Measurements from ENCODE around the gene GAL.
A peak's percentile ranks its signal among the peaks of the same experiment; 100 is the strongest.

GAL gene

DNA sequence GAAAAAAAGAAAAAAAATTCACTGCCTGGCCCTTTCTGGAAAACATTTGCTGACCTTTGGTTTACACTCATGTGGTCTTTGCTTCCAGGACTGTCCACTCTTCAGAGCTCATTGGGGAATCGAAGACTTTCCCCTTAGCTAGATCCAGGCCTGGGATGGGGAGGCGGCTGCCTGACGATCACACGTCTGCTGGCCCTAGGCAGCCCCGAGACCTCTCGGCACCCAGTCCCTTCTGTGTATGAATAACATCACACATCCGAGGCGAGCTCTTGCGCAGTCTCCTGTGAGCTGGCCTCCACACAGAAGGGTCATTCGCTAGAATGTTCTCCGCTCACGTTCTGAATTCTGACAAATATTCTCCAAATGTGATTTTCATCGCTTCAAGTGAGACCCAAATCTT lies 25.7 kb upstream of the GAL start:
- DNase-seq (ENCODE audit: low spot score) = no peak

DNA sequence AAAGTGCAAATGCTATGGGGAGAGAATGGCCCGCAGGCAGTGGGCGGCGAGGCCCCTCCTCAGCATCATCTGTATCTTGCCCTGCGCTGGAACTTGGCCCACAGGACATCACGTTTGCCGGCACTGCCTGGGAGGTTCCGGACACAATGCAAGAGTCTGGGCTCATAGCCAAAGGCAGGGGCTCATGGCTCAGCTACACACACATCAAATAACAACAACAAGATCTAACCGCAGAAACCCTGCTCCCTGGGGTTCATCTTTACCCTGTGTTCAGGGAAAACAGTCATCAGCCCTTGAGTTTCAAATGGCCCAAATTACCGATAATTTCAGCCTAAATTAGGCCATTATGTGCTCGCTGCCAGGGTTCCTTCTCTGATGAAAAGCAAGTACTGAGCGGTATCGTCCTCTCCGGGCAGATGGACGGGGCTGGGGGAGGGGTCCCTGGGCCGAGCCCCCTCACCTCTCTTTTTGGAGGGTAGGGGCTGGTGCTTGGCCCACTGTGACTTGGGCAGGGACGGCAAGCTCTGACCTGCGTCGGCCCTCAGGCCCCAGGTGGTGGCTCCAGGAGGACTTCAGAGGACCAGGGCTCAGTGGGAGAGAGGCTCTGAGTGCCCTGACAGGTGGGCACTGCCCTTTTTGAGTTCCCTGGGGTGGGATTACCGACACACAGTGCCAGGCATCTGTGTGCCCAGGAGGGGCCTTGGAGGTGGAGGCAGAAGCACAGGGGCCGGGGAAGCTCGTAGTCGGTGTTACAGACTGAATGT lies 25.0 kb upstream of the GAL start:
- DNase-seq (ENCODE audit: low spot score) = no peak

DNA sequence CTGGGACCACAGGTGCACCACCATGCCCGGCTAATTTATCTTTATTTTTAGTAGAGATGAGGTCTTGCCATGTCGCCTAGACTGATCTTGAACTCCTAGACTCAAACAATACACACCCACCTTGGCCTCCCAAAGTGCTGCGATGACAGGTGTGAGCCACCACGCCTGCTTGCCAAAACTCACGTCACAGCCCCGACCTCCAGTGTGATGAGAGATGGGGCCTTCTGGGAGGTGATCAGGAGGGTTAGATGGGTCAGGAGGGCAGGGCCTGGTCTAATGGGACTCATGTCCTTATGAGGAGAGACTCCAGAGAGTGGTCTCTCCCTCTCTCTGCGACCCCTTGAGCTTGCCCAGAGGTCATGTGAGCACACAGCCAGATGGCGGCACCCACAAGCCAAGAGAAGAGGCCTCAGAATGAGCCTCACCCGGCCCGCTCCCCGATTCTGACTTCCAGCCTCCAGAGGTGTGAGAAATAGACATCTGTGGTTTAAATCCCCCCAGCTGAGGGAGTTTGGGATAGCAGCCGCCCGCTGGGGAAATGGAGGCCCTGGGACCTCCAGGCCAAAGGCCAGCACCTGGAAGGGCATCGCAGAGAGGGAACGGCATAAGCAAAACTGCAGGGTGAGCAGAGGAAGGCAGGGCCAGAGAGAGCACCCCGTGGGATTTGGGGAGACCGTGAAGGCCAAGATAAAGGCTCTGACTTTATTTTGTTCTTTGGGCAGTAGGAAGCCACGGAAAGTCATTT lies 24.1 kb upstream of the GAL start:
- no peak for DNase-seq (ENCODE audit: low spot score)

DNA sequence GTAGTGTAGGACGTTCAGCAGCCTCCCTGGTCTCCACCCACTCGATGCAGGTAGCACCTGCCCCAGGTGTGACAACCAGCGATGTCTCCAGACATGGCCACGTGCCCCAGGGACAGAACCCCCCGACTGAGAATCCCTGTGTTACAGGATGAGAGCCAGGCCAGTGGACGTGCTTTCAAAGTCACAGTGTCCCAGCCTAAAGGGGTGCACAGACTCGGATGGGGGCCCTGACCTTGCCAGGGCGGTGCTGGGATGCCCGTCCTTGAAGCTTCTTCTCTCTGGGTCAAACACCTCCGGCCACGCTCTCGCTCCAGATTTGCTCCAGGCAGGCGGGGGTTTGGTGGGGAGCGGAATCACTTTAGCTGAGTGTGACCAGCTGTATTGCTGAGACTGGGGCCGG lies 23.3 kb upstream of the GAL start:
- DNase-seq (ENCODE audit: low spot score) = no peak

DNA sequence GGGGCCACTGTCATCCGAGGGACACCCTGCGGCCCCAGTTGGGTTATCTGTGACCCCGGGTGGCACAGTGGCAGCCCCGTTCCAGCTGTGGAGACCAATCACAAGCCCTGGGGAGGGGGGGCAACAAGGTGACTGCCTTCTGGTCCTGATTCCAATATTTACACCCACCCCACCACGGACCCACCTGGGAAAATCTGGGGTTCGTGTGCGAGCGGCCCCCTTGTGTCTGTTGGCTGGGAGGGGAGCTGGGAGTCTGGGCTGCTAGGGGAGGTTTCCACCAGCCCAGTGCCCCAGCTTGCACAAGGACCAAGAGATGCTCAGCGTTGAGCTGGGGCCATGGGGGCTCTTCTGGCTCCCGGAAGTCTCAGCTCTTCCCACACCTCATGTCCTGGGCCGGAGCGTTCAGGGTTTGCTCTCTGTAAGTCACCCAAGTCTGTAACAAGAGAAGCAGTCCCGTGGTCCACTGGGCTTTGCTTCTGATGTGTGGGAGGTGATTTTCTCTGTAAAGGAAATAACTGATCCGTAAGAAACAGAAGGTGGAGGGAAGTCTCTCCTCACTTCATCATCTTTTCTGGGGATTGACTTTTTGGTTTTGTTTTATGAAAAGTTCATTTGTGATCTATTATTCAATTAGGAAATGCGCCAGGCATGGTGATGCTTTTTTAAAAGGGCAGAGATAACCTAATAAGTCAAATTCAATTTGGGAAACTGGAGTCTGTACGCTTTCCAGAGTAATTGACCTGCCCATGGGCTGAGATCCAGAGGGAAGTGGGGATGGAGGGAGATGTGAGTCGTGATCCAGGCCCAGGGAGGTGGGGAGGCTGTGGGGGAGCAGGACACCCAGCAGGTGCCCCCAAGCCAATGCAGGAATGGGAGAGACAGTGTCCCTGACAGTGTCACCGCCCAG lies 22.4 kb upstream of the GAL start:
- no peak for DNase-seq (ENCODE audit: low spot score)

DNA sequence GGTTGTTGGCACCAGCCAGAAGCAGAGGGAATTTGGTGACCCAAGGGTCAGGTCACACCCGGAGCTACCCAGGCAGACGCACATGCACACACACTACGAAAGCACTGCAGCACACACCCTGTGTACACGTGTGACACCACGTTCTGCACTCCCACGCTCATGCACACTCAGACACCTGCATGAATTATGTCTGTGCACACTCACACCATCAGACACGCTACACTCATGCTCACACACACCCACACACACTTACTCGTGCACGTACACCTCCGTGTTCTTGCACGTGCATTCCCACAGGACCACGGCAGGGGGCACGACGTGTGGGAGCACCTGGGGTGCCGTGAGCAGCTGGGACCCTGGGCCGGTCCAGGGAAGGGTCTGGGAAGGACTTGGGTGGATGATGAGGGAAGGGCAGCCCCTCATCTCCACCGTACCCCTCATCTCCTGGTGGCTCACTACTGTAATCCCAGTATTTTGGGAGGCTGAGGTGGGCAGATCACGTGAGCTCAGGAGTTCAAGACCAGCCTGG lies 20.8 kb upstream of the GAL start:
- no peak for DNase-seq (ENCODE audit: low spot score)

DNA sequence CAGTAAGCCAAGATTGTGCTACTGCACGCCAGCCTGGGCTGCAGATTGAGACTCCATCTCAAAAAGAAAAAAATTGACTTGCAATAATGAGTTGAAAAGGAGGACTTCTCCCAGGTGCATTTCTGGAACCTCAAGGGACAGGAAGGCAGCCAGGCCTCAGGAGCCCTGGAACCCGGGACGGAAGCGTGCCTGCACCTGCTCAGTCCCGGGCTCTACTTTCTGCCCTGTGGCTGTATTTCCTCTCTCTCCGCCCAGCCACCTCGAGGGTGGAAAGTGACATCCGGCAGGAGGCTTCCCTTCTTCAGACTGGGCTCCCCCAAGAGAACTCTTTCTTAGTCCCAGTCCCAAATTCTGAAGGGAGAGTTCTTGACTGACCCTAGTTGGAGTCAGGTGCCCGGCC lies 20.2 kb upstream of the GAL start:
- DNase-seq (ENCODE audit: low spot score) = no peak

DNA sequence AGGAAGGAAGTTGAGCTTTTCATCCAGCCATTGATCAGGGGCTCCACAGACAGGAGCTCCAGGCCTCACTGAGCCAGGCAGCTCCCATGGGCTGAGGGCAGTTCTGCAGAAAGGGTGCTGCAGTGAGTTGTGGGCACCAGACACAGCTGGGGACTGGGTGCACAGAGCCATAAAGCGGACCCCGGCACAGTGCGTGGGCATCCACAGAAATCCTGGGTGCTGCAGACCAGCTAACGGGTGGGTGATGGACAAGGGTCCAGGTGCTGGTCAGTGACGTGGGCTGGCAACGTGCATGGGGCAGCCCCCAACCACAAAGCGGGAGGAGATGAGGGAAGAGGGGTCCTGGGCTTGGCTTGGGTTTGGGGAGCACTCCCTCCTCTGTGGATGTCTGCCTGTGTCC lies 19.4 kb upstream of the GAL start:
- DNase-seq (ENCODE audit: low spot score) = no peak

DNA sequence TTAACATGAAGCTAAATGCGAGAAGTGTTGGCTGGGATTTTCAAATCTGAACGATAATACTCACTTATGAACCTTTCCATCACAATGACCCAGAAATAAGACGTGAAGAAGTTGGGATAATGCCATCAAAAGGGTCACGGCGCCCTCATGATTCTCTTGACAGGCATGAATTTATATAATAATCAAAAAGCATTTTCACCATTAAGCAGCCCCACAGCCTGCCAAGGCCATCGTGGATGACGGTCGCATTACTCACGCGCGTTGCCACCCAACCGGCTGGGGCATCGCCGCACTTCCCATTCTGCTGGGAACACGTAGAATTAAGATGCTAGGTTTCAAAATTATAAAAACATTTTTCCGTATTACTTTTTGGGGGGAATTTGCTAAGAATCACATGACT lies 18.9 kb upstream of the GAL start:
- DNase-seq (ENCODE audit: low spot score) = no peak

DNA sequence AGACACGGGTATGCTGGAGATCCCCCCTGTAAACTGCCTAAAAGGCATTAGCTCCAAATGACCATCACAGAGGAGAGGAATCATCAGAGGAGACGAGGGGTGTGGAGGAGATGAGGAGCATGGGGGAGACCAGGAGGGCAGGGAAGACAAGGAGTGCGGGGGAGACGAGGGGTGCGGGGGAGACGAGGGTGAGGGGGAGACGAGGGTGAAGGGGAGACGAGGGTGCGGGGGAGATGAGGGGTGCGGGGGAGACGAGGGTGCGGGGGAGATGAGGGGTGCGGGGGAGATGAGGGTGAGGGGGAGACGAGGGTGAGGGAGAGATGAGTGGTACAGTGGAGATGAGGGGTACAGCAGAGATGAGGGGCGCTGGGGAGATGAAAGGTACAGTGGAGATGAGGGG lies 17.5 kb upstream of the GAL start:
- DNase-seq (ENCODE audit: low spot score) = no peak

DNA sequence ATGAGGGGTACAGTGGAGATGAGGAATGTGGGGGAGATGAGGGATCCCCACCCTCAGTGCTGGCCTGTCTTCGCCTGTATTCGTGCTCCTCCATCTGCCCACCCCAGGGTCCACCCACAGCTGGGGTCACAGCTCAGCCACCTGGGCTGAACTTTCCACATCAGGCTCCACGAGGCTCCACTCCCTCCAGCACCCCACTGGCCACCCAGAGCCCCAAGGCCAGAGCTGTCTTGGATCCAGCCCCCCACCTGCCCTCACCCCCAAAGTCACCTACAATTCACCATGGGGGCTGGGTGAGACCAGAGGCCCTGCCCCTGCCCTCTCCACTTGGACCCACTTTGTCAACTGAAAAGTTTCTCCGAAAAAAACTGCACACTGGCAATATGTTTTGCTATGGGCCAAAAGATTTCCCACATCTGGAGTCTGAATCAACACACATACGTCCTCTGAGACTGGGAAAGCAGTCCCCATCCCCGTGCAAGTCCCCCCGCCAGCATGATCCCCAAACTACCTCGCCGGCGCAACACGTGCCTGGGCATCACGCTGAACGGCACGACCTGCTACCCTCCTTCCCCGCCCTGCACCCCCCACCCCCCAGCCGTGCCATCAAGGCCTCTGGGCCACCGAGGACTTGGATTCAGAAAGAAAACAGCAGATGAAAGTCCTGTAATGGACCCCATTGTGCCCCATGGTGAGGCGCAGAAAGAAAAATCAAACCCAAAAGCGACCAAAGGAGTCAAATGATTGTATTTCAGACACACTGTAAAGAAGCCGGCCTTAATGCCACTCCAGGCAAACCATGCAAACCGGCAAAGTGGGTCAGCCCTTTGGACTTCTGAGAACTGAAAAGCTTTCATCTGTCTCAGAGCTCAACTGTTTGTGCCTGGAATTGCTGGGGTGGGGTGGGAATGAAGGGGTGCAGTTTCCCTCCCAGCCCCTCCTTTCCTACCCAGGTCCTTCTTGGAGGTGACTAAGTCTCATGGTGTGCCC lies 16.5 kb upstream of the GAL start:
- DNase-seq (ENCODE audit: low spot score) = no peak

DNA sequence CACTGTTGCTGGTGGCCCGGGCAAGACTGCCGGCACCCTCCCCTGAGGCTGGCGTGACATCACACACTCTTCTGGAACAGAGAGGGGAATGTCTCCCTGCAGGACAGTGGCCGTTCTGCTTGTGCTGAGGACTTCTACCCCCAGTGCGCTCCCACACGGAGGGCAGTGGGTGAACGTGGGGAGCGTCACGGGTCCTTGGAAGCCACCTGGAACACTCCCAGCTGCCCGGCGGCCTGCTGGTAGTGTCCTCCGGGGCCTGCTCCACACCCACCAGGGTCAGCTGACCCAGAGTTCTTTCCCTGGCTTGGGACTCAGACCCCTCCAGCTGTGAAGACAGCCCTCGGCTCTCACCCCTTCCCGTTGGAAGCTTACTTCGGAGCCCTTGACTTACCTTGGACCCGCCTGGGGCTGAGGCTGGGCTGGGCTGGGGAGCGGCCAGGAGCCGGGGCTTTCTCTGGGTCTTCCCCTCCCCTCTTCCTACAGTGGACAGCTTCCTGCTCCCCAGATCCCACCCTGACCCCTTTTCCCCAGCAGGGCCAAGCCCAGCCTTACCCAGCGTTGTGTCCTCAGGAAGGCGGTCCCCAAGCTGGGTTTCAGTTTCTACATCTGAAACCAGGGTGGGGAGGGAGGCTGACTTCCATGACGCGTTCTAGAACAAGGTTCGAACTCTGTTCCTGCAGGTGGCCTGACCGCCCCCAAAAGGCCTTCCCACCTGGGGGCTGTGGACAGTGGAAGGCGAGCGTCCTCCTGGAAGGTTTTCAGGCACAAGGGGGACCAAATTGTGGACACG lies 14.8 kb upstream of the GAL start:
- DNase-seq (ENCODE audit: low spot score) = no peak

DNA sequence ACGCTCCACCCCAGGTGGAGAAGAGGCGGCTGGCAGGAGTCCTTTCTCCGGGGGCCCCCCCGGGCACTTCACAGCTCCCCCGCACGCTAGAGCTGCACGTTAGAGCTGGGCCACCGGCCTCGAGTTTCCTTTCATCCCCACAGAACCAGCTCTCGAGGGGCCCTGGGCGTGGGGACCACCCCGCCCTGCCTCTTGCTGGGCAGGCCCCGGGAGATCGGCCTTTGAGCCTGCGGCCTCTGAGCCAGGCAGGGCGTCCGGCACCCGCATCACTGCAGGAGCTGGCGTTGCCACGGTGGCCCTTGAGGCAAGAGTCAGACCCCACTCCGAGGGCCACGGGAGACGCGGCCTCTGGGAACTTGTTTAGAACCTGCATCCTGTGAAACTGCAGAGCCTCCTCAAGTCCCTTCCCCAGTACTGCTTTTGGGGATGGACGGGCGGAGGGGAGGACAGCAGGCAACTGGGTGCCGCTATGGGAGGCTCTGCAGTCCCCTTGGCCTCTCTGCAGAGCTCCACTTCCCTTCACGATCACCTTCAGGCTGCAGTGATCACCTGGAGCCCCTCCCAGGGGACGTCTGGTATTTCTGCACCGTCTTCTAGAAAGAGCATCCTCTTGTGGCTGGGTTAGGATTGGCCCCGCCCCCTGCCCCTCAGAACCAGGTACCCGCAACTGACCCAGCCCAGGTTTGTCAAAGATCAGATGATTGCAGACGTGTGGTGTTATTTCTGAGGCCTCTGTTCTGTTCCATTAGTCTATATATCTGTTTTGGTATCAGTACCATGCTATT lies 13.9 kb upstream of the GAL start:
- DNase-seq (ENCODE audit: low spot score) = no peak

DNA sequence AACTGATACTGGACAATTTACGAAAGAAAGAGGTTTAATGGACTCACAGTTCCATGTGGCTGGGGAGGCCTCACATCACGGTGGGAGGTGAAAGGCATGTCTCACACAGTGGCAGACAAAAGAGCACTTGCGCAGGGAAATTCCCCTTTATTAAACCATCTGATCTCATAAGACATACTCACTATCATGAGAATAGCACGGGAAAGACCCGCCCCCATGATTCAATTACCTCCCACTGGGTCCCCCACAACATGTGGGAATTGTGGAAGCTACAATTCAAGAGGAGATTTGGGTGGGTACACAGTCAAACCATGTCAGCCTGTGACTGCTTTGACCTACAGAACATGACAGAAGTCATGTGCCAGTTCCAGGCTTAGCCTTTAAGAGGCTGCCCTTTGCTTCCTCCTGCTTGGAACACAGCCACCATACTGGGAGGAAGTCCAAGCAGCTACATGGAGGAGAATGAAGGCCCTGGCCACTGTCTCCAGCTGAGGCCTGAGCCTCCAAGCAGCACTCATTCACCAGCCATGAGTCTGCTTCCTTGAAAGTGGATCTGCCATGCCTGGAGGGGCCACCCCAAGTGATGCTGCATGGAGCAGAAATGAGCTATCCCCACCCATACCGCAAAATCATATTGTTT lies 10.9 kb upstream of the GAL start:
- DNase-seq (ENCODE audit: low spot score) = no peak

DNA sequence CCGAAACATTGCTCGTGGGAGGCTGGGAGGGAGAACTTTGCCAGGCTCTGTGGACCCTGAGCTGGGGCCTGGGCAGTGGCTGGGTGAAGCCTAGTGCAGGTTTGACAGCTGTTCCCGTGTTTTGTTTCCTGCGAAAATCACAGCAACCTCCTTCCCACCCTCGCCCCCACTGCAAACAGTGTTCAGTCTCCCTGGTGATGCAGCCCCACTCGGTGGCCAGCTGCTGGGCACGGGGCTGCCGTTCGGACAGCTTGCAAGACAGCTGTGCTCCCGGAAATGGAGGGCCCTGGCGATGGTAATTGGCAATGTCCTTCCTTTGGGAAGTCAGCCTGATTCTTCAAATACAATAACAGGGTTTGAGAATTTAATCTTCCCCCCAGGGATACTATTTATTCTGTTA lies 10.4 kb upstream of the GAL start:
- no peak for DNase-seq (ENCODE audit: low spot score)

DNA sequence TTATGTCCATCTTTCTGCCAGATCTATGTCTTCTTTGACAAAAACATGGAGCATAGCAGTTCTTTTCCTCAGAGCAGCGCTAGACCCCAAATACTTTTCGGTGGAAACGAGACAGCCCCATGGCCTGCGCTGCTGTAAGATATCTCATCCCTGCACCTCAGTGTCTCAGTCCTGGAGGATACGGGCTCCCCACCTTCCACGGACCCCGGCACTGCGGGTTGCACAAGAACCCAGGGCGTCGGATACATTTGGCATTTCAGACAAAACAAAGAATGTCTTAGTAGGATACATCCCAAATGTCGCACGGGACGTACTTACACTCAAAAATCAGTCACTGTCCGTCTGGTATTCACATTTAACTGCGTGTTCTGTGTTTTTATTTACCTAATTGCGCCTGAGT lies 9.9 kb upstream of the GAL start:
- no peak for DNase-seq (ENCODE audit: low spot score)

DNA sequence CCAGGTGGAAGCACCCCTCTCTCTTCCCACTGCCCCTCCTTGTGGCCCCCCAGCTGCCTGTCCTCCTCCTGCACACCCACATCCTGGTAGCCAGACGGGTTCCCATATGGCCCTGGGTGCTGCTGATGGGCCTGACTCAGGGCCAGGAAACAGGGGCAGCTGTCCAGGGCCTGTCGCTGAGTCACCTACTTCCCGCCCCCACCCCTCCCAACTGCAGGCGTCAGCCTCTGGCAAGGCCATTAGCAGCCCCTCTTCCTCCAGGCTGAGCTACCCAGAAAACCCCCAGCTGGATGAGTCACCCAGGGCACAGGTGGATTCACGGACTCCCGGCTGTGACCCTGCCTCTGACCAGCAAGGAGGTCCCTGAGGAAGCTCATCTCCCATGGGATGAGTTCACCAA lies 6.9 kb upstream of the GAL start:
- peak; percentile 23 for DNase-seq (ENCODE audit: low spot score)

DNA sequence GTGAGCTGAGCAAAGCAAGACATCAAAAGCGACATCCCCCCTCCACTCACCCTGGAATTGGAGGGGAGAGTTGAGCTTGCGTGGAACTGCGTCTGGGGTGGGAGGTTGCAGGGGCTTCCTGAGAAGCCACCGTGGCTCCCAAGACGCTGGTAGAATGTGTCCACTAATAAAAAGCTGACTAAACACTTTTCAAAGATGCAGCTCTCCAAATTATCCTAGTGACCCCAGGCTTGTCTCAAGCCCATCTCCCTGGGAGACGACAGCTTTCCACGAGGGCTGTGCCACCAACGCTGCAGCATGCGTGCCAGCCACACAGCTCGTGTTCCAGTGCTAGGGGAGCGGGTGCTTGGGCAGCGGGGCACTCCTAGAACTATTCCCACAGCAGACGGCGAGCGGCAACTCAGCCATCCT lies 6.3 kb upstream of the GAL start:
- peak; percentile 26 for DNase-seq (ENCODE audit: low spot score)

DNA sequence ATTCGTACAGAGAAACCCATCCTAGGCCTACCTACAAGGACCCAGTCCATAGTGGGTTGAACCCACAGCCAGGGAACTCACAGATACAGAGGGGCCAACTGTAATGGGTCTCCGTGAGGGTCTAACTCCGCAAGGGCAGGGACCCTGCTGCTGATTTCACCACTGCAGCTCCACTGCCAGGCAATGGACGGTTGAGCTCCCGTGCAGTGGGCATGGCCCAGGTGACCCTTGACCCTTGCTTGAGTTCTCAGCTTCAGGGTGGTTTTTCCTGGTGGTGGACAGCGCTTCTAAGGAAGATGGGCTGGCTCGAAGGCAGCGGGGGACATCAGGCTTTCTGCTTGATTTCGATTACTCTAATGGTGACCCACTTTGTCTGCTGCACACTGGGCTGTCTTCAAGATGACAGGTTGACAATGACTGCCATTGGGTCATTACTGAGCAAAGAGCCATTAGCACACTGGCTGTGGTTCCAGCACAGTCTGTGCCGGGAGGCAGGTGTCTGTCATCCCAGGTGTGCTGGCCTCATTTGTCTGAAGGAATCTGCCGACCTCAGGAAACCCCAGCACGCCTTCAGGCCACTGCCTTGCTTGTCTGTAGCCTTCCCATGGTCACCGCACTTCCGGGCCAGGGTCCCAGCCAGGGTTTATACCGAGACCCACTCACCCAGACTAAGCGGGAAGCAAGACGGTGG lies 3.7 kb upstream of the GAL start:
- peak; percentile 9 for DNase-seq (ENCODE audit: low spot score)

All from D341Med (cell line).